ENCODE data around the gene RSRC1. TPM values are rescaled to one million over a fixed set of nuclear protein-coding genes. Genes with fewer than 3 reads are reported as not detected.

The RSRC1 gene
- total and polyA plus RNA-seq, 2 of the 8 experiments (the other 6 are each of a cell fraction or from before 2014, with no cell fraction given) = 2.0 to 27.9 TPM

- no peak for TF ChIP-seq E2F6 (IDR thresholded peaks at IDR 0.05)
- TF ChIP-seq USF2 (IDR thresholded peaks at IDR 0.05; ENCODE audit: low read length) = no peak
- no peak for TF ChIP-seq KDM4A (IDR thresholded peaks at IDR 0.05; ENCODE audit: low read depth, low read length, severe bottlenecking)
- no peak for TF ChIP-seq ZNF274 (IDR thresholded peaks at IDR 0.05; ENCODE audit: borderline replicate concordance, extremely low read depth, low read length)
- no peak for TF ChIP-seq POU5F1 (IDR thresholded peaks at IDR 0.05; ENCODE audit: low read depth, low read length)
- no peak for TF ChIP-seq BCL11A (IDR thresholded peaks at IDR 0.05; ENCODE audit: low read depth in 2 of 2, low read length in 2 of 2)
Measured at GRCh38 chr3:158420654-158421396, 310.9 kb downstream of the RSRC1 start (continued).

Measured in H1 (cell line).